Hepatocyte (in vitro differentiated cells): ENCODE results near the gene VAPB. TPM values are rescaled to one million over a fixed set of nuclear protein-coding genes. Genes with fewer than 3 reads are reported as not detected.
A peak's percentile ranks its signal among the peaks of the same experiment; 100 is the strongest.

Source experiments
- DNase-seq: peaks from one replicate; pipeline ENCODE4 v3.0.0-alpha.2; 2016; ENCODE audit warnings: low spot score
- H2AFZ ChIP-seq: fragments of 200-600 bp; sonication (generic); 2 replicates; pipeline ENCODE4 v1.6.0; 2016; ENCODE audit warnings: antibody characterized with exemption, mild to moderate bottlenecking
- H3K27ac ChIP-seq: fragments of 200-600 bp; sonication (generic); 2 replicates; pipeline ENCODE4 v1.5.1; 2016; ENCODE audit warnings: mild to moderate bottlenecking
- H3K27me3 ChIP-seq: fragments of 200-600 bp; sonication (generic); 2 replicates; pipeline ENCODE4 v1.6.1; 2016
- H3K36me3 ChIP-seq: fragments of 200-600 bp; sonication (generic); replicated peaks from 2 replicates; pipeline ENCODE4 v1.5.1; 2016; ENCODE audit warnings: low read depth; ENCODE audit not compliant: insufficient read depth
- H3K4me1 ChIP-seq: fragments of 200-600 bp; sonication (generic); 2 replicates; pipeline ENCODE4 v1.5.1; 2016; ENCODE audit warnings: mild to moderate bottlenecking, moderate library complexity; ENCODE audit not compliant: insufficient read depth
- H3K4me2 ChIP-seq: fragments of 200-600 bp; sonication (generic); 2 replicates; pipeline ENCODE4 v1.6.0; 2016
- H3K4me3 ChIP-seq: fragments of 200-600 bp; sonication (generic); 2 replicates; pipeline ENCODE4 v1.5.1; 2016; ENCODE audit warnings: mild to moderate bottlenecking
- H3K79me2 ChIP-seq: fragments of 200-600 bp; sonication (generic); 2 replicates; pipeline ENCODE4 v1.6.0; 2017; ENCODE audit warnings: mild to moderate bottlenecking
- H3K9me2 ChIP-seq: fragments of 200-600 bp; sonication (generic); replicated peaks from 2 replicates; pipeline ENCODE4 v1.6.0; 2017; ENCODE audit warnings: mild to moderate bottlenecking; ENCODE audit not compliant: insufficient read depth
- H3K9me3 ChIP-seq: fragments of 200-600 bp; sonication (generic); 2 replicates; pipeline ENCODE4 v1.5.1; 2016; ENCODE audit warnings: low read depth, mild to moderate bottlenecking
- H4K20me1 ChIP-seq: fragments of 200-600 bp; sonication (generic); 2 replicates; pipeline ENCODE4 v1.6.0; 2016; ENCODE audit warnings: mild to moderate bottlenecking; ENCODE audit not compliant: insufficient read depth, poor library complexity, severe bottlenecking
- CTCF ChIP-seq: fragments of 200-600 bp; sonication (generic); IDR thresholded peaks from 2 replicates; pipeline ENCODE4 v1.5.1; 2016; ENCODE audit warnings: antibody characterized with exemption, mild to moderate bottlenecking; ENCODE audit not compliant: poor library complexity
- EZH2 ChIP-seq: fragments of 200-600 bp; sonication (generic); IDR thresholded peaks from 2 replicates; pipeline ENCODE4 v1.6.1; 2016; ENCODE audit warnings: antibody characterized with exemption, mild to moderate bottlenecking, borderline replicate concordance
- EZH2phosphoT487 ChIP-seq: fragments of 200-600 bp; sonication (generic); IDR thresholded peaks from one replicate; pipeline ENCODE4 v1.6.1; 2018; ENCODE audit warnings: antibody characterized with exemption, mild to moderate bottlenecking, low read depth, moderate library complexity; ENCODE audit not compliant: unreplicated experiment, severe bottlenecking
- WGBS: methylation state at CpG from one replicate; pipeline ENCODE4 v1.1.6; 2016; ENCODE audit warnings: low lambda C conversion rate; ENCODE audit errors: missing lambda C conversion rate; 5-methylcytosine and 5-hydroxymethylcytosine counted together
- polyA plus RNA-seq: library from polyadenylated mRNA; unstranded; fragments of >200 nt; fragmentation: Nextera tagmentation; extraction: Ambion mirVana; gene quantifications from 2 replicates; pipeline ENCODE4 v1.2.1, GENCODE V29; 2016
- total RNA-seq: library from RNA; depleted of rRNA; stranded (reverse); fragments of >200 nt; gene quantifications from 2 replicates; pipeline ENCODE4 v1.2.3, GENCODE V29; 2014

Gene VAPB
- total and polyA plus RNA-seq, 2 experiments from 2014 or later, result 32.1 to 49.6 TPM

- 98% methylated on average over 23 of the region's 25 CpGs for WGBS
- no peak for DNase-seq
- no peak overlapping the region for H3K4me2 ChIP-seq
These were observed 72.1 kb downstream of the VAPB start for GRCh38 chr20:58461104-58461503.

GRCh38 chr20:58461899-58462298 is 72.9 kb downstream of the VAPB start:
- Histone ChIP-seq H3K4me3 (no peak overlapping the region), H3K79me2 (no peaks in the 10 kb centered on the region), H2AFZ (no peak overlapping the region), H3K4me2 (no peak overlapping the region), H3K27me3 (no peaks in the 10 kb centered on the region), H4K20me1 (no peaks in the 10 kb centered on the region), H3K36me3 (no peaks in the 10 kb centered on the region), H3K9me3 (no peaks in the 10 kb centered on the region), H3K27ac (no peak overlapping the region), H3K4me1 (no peaks in the 10 kb centered on the region), H3K9me2 (no peaks in the 10 kb centered on the region)
- TF ChIP-seq CTCF (no peak), EZH2 (no peak), EZH2phosphoT487 (no peak)
- WGBS, result 95% methylated on average over 6 of the region's 6 CpGs
- DNase-seq, result no peak

More at GRCh38 chr20:58461104-58461503, 72.1 kb downstream of the VAPB start:
- H2AFZ ChIP-seq, result no peak overlapping the region
- no peaks in the 10 kb centered on the region for H4K20me1 ChIP-seq
- no peaks in the 10 kb centered on the region for H3K27me3 ChIP-seq
- H3K4me1 ChIP-seq, result no peaks in the 10 kb centered on the region
- H3K79me2 ChIP-seq, result no peaks in the 10 kb centered on the region
- no peaks in the 10 kb centered on the region for H3K9me3 ChIP-seq
- no peak overlapping the region for H3K4me3 ChIP-seq
- H3K36me3 ChIP-seq, result no peaks in the 10 kb centered on the region
- H3K27ac ChIP-seq, result no peak overlapping the region
- no peaks in the 10 kb centered on the region for H3K9me2 ChIP-seq
- TF ChIP-seq EZH2phosphoT487, result no peak

- TF ChIP-seq EZH2 (no peak), CTCF (no peak), EZH2phosphoT487 (no peak)
These were observed 74.2 kb downstream of the VAPB start for GRCh38 chr20:58463256-58463655.

GRCh38 chr20:58464838-58465237 is 75.8 kb downstream of the VAPB start:
- Histone ChIP-seq H3K36me3 (no peaks in the 10 kb centered on the region), H3K4me1 (no peaks in the 10 kb centered on the region), H2AFZ (no peak overlapping the region), H3K4me2 (no peak overlapping the region), H3K9me2 (no peaks in the 10 kb centered on the region), H3K9me3 (no peaks in the 10 kb centered on the region), H4K20me1 (no peaks in the 10 kb centered on the region), H3K27me3 (no peaks in the 10 kb centered on the region), H3K79me2 (no peaks in the 10 kb centered on the region), H3K27ac (no peak overlapping the region), H3K4me3 (no peak overlapping the region)
- DNase-seq, result no peak
- TF ChIP-seq CTCF (no peak), EZH2 (no peak), EZH2phosphoT487 (no peak)
- 78% methylated on average over 8 of the region's 8 CpGs for WGBS

More at GRCh38 chr20:58463256-58463655, 74.2 kb downstream of the VAPB start:
- Histone ChIP-seq H3K9me2 (no peaks in the 10 kb centered on the region), H3K4me2 (no peak overlapping the region), H3K36me3 (no peaks in the 10 kb centered on the region), H2AFZ (no peak overlapping the region), H3K9me3 (no peaks in the 10 kb centered on the region), H3K4me1 (no peaks in the 10 kb centered on the region), H3K4me3 (no peak overlapping the region), H3K79me2 (no peaks in the 10 kb centered on the region), H3K27ac (peak overlapping the region; percentile 31), H3K27me3 (no peaks in the 10 kb centered on the region), H4K20me1 (no peaks in the 10 kb centered on the region)
- WGBS, result 71% methylated on average over 10 of the region's 10 CpGs
- no peak for DNase-seq
